DMS153 treated with DMSO at 0.1 percent for 48 hours (cell line): ENCODE data around the gene DAPK1.
A peak's percentile ranks its signal among the peaks of the same experiment; 100 is the strongest.
"Not testable (repeated sequence)": the region's sequence is repeated elsewhere in the genome, so short reads cannot be mapped to it uniquely, and the experiment has no call there.

Experiments used
- DNase-seq: peaks from one replicate; lab custom pipeline; 2025; ENCODE audit not compliant: unreplicated experiment; lab: John Stamatoyannopoulos, UW

DAPK1 gene

DNA sequence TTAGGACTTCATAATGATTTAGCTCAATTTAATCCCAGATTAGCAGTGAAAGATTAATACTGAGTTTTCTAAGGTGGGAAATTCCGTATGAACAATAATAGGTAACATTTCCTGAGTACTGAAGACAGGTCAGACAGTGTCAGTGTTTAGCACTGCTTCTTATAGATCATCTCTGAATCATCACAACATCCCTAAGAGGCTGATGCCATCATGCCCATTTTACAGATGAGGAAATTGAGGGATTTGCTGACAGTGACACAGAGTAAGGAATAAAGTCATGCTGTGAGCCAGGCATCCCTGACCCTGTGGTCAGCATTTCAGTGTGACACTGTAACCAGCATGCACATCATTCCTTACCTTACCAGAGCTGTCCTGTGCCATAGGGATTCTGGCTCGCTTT, 44.5 kb downstream of the DAPK1 start:
- DNase-seq, result no peak

DNA sequence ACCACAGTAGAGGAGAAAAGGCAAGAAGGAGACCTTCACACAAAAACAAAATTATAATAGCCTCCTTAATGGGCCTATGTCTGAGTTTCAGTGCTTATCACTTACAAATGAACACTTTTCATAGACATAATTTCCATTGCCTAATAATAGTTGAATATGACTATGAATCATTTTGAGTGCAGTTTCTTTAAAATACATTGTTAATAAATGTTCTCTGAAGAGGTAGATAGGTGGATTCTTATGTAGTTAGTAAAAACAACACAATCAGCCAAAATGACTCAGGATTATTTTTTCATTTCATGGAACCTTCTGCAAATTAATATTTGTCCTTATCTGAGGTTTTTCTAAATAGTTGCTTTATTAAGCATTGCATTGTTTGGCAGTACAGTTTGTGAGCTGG, 45.6 kb downstream of the DAPK1 start:
- DNase-seq, result no peak

DNA sequence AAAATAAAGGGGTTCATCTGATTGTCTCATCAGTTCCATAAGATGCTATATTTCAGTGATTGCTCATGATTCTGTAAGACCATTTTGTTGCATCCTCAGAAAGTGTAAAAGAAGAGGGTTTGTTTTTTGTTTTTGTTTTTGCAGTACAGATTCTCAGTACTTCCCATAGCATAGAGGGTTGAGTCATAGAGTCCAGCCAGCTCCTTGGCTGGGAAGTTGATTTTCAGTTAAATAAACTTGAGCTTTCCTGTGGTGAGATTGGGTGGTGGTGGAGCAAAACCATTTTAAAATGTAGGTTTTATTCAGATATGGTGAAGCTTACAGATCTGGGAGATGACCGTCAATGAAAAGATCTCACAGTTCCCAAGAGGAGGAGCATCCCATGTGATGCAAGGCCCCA, 48.2 kb downstream of the DAPK1 start:
- DNase-seq, result no peak

DNA sequence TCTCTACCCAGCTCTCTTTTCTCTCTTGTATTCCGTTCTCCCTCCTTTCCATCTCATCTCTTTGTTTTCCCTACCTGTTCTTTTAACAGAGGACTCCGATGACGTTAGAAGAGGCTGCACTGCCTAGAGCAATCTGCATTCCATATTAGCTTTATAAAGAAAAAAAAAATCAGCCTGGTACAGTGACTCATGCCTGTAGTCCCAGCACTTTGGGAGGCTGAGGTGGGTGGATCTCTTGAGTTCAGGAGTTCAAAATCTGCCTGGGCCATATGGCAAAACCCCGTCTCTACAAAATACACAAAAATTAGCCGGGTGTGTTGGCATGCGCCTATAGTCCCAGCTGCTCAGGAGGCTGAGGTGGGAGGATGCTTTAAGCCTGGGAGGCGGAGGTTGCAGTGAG, 49.0 kb downstream of the DAPK1 start:
- no peak for DNase-seq

DNA sequence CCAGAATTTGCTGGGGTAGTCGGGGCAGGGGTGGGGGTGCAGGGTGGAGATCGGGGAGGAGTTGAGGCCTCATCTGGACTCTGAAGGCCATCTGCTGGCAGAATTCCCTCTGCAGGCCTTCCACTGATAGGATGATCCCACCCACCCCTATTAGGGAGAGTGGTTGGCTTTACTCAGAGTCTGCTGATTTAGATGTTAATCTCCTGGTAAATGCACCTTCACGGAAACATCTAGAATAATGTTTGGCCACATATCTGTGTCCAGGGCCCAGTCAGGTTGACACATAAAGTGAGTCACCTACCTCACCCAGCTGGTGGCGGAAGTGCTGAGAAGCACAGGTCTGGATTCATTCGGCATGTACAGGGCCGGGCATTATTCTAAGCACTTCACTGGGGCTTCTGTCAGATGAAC, 50.0 kb downstream of the DAPK1 start:
- no peak for DNase-seq

DNA sequence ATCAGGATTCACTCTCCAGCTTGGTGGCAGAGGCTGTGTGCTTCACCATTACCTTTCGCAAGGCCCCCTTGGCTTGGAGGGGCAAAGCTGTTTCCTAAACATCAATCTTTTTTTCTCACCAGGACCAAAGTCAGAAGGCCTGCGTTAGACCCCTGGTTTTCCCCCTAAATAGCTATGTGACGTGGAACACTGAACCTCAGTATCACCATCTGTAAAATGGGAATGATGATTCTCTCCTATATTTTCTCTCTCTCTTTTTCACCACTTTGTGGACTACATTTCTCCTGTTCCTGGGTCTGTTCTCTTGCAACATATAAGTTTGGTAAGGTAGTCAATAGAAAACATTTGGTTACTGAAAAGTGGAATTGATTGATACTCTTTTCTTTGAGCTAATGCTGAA, 50.5 kb downstream of the DAPK1 start:
- no peak for DNase-seq

DNA sequence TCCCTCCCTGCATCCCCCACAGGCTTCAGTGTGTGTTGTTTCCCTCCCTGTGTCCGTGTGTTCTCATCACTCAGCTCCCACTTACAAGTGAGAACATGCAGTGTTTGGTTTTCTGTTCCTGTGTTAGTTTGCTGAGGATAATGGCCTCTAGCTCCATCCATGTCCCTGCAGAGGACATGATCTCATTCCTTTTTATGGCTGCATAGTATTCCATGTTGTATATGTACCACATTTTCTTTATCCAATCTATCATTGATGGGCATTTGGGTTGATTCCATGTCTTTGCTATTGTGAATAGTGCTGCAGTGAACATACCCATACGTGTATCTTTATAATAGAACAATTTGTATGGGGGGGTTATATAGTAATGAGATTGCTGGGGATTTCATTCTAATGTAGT, 51.4 kb downstream of the DAPK1 start:
- not testable (repeated sequence) for DNase-seq

DNA sequence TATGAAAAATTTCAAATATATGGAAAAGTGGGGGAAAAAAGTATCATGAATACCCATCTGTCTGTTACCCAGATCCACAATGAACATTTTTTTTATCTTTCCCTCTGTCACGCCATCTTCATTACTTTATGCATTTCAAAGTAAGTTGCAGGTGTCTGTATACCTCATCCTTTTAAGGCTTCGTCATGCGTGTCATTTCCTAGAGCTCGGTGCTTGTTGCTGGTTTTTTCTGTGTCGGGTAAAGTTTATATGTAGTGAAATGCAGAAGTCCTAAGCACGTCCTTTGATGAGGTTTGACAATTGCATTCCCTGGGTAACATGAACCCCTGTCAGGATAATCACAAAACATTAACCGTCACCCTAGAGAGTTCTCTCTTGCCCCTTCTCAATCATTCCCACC, 52.1 kb downstream of the DAPK1 start:
- no peak for DNase-seq

DNA sequence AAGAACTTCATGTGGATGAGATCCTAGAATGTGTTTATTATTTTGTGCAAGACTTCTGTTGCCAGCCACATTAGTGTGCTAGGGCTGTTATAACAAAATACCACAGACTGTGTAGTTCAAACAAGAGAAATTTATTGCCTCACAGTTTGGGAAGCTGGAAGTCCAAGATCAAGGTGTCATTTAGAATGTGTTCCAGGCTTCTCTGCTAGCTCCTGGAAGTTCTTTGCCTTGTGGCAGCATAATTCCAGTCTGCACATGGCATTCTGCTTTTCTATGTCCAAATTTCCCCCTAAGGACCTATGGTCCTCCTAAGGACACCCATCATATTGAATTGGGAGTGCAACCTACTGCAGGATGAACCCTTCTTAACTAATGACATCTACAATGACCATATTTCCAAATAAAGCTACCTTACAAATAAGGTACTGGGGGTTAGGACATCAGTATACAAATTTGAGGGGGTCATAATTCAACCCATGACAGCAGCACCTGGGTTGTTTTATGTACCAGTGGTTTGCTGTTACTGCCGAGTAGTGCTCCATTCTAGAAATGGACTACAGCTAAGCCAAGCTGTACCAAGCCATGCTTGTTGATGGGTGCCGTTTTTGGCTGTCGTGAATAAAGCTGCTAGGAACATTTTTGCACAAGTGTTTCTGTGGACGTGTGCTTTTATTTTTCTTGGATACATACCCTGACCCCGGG, 52.7 kb downstream of the DAPK1 start:
- DNase-seq, result no peak

DNA sequence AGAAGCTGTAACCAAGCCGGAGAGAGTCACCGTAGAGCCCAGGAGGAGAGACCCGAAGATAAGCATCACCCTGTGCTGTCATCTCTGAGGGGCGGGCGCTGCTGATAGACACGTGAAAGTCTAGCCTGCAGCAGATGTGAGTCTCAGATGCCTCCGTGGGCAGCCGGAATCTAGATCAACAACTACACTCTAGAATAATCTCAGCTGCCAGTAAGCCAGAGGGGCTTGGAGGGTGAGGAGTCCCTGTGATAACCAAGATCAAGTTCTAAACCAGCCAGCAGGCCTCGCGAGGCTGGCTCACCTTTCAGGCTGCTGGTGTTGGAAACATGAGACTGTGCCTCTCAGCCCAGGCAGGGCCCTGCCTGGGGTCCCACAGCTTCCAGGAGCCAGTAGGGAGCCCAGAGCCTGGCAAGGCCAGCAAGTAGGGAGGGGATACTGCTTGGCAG, 54.1 kb downstream of the DAPK1 start:
- DNase-seq, result no peak

DNA sequence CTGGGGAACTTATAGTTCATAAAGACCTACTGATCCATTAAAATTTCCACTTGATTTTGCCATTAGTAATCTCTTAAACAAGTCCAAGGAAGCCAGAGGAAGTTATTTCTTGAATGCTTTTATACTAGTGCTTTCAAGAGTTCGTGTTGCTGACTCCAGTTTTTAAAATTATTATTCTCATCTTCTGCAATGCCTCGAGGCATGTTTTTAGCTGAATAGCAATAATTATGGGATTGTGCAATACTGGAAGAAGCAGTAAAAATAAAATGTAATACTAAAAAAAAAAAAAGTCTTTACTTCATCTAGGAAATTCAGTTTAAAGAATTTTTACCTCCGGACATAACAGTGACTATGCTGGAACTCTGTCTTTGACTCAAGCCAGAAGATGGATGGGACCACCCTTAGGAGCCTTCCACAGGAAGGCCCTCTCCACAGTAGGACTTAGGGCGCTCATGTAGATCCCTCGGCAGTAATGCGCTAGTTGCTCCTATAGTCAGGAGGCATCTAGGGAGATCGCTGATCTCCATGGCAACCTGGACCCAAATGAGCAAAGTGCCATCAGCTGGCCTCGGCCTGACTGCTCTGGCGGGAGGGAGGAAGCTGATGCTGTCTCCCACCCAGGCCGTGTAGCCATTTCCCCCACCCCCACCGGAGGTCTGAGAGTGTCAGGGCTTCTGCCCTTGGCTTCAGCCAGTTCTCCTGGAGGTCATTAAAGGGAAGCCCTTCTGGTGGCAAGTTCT, 56.7 kb downstream of the DAPK1 start:
- DNase-seq, result no peak

DNA sequence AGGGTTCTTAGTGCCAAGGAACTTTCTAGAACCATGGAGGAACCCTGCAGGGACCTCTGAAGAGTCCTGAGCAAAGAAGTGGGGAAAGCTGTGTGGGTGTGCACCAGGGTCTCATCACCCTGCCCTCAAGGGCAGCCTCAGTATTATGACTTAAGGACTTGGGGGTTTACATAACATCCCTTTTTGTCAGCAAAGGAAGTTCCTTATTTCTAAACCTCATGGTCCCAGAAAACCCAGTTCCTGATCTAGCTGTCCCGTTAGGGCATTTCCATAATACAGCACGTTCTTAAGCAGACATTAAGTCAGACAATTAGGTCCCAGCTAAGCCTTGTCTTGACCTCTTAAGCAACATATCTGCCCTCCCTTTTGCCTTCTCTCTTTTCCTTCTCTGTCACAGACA, 57.3 kb downstream of the DAPK1 start:
- DNase-seq, result no peak

DNA sequence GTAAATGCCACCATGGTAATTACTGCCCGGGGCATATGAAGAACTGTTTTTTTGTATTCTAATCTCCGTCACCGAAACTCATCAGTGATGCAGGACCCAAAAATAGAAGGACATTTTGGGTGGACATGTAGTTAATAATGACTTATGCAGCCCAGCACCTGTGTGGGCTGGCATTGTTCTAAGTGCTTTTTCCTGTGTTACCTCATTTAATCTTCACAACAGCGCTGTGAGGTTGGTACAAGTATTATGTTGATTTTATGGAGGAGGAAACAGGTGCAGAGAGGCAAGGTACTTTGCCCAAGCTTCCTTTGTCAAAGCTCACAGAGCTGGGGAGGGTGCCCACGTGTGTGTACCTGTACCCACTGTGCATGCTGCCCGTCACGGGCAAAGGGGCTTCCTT, 58.4 kb downstream of the DAPK1 start:
- peak; percentile 87 for DNase-seq

DNA sequence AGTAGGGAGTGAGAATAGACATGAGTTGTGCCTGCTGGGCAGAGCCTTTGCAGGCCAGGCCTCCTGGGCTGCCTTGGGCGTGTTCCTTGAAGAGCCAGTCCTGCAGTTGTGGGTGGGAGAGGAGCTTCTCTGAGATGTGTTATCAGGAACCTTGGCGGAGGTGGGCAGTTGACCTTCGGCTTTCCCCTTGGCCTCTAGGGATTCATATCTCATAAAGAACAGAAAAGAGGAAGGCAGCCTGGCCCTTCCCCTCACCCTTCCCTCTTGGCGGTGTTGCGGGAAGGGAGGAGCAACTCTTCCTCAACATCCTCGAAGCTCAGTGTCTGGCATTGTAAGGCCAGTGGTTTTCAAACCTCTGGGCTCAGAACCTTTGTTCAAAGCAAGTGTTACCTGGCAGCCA, 59.2 kb downstream of the DAPK1 start:
- no peak for DNase-seq

DNA sequence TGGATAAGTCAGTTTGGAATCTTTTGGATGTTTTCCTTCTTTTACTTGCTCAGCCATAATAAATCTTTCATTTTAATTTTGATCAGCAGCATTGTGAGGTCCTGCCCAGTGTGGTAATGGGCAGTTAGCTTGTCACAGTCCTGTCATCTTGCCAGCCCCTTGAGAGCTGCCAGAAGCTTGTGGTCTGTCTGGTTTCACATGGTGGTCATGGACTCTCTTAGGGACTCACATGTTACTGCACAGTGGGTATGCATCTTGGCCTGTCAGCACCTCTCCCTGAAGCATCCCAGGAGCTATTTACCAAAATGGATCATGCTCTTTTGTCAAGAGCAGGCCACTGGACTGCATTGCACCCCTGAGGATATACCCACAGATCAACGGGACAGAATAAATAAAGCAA, 60.3 kb downstream of the DAPK1 start:
- DNase-seq, result no peak

DNA sequence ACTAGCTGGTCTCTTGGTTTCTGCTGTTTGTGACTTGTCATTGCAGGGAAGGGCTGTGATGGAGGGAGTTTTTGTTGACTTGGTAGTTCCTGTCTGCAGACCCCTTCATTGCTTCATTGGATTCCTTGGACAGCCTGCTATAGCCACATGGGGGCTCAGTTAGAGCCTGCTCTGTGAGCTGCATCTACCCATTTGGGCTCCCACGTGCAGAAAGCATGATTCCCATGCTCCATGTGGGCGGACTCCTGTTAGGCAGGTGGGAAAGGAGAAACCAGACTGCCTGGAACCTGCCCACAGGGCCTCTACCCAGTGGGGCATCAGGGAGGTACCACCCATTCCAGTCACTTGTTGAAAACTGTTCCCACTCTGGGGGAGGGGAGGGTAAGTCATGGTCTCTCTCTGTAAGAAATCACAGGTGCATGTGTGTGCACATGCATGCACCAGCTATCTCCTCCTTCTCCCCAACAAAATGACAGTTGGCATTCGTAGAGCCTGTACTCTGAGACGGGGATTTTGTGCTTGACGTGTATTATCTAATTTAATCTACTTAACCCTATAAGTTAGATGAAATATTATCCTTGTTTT, 61.0 kb downstream of the DAPK1 start:
- DNase-seq, result no peak

DNA sequence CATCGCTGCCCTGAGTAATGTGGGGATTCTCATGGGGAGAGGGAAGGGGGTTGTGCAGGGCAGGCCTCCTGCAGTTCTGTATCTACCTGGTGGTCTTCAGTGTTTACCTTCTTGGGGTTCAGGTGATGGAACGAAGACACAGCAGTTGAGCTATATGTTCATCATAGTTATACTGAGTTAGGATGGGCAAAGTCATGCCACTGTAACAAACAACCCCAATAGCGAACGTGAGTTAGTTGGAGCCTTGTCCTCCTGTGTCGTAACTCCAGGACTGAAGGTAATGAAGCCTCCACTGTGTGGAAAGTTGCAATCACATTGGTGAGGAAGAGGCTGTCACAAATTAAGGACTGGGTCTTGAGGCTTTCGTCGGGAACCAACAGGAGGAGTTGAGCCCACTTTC, 64.4 kb downstream of the DAPK1 start:
- no peak for DNase-seq

DNA sequence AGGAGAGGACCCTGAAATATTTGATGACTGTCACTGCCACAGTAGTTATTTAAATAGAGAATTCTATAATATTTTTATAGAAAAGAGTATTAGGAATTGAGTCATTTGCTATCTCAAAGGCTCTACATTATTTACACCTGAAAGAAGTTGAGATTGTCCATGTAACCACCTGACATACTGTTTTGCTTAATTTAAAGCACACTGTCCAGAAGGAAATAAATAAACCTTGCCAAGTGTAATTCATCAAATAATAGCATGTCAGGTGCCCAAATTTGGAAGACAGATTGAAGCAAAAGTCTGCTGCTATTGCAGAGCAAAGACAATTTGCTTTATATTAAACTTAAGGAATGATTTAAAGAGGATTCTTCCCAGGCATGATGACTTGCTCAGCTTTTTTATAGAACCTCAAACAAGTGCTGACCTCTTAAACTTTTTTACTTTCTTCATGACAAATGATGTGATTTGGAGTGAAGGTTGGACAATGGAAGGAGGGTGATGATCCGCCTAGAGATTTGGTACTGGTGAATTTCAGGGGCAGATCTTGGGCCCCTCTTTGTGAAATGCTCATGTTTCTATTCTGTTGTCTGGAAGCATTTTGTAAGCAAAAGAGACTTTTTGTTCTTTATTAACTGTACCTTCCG, 65.0 kb downstream of the DAPK1 start:
- no peak for DNase-seq

DNA sequence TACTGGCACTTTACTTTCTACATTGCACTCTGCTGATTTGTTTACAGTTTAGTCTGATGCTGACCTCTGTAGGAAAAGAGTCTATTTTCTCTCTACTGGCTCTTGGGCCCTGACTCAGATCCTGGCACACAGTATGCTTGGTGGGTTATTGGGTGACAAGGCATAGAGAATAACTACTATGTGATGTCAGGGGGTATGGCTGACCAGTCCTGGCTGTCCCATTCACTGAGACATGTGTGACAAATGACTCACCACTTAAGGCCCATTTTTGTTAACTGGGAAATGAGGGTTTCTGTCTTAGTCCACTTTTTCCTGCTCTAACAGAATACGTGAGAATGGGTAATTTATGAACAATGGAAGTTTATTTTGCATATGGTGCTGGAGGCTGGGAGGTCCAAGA, 66.4 kb downstream of the DAPK1 start:
- DNase-seq, result no peak

DNA sequence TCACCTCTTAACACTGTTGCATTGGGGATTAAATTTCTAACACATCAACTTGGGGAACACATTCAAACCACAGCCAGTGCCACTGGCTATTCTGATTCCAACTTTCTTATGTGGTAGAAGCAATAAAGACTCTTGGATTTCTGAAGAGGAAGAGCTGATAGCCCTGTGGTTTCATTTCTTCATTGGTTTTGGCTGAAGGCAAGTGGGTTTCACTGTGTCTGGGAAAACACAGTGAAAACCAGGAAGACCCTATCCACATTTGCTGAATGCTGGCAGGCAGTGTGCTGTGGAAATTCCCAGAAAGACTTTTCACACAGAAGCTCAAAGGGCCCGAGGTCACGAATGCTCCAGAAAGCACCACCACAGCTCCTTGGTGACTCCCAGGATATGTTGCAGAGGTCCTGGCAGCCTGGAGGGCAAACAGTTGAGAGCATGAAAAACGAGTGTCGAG, 67.1 kb downstream of the DAPK1 start:
- no peak for DNase-seq

DNA sequence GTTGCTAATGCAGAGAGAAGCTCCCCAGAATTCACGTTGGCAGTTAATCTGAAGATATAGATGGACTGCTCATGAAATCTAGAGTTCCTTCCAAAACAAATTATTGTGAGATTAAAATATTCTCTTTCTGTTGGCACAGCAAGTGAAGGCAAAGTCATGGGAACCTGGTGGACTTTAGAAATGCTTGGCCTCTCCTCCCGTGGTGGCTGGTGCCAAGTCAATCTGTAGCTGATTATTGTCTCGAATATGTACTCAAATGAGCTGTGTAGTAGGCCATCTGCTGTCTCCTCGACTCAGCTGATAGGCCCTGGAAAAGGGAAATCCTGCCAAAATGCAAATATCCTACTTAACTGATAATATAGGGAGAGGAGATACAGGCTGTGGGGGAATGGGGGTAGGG, 69.3 kb downstream of the DAPK1 start:
- DNase-seq, result no peak

DNA sequence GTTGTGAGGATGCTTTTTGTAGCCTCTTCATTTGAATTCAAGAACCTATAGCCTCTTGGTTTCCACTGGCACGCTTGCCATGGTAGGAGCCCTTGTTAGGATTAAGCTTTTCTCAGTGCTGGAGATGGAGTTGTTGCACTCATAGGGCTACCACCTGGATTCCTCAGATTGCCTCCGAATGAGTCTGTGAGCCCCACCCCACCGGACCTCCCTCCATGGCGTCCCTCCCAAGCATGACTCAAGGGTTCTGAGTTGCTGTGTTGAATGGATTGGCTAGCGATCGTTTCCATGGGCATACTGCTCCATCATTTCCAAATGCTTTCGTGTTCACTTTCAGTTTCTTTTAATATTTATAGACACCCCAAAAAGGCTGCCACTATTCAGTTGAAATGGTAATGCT, 69.9 kb downstream of the DAPK1 start:
- no peak for DNase-seq
